NCI-H2196 (cell line): ENCODE results near the gene IRX6.

ENCODE experiments used
- DNase-seq: peaks from one replicate; lab custom pipeline; 2025; ENCODE audit not compliant: unreplicated experiment; lab: John Stamatoyannopoulos, UW

IRX6 gene

DNA sequence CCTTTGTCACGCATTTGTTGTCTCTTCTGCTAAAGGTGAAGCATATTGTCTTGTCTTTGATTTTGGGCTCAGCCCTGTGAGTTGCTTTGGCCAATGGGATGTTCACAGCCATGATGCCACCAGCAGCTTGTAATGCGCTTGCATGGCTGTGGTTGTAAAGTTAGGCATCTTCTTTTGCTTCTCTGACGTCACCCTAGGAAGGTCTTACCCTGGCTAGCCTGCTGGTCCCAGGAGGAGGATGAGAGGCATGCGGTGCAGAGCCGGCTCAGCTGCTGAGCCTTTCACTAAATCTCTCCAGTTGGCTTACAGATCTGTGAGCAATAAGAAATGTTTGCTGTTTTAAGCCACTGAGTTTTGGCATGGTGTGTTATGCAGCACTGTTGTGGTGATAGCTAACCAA, 40.8 kb downstream of the IRX6 start:
- DNase-seq: no peak

DNA sequence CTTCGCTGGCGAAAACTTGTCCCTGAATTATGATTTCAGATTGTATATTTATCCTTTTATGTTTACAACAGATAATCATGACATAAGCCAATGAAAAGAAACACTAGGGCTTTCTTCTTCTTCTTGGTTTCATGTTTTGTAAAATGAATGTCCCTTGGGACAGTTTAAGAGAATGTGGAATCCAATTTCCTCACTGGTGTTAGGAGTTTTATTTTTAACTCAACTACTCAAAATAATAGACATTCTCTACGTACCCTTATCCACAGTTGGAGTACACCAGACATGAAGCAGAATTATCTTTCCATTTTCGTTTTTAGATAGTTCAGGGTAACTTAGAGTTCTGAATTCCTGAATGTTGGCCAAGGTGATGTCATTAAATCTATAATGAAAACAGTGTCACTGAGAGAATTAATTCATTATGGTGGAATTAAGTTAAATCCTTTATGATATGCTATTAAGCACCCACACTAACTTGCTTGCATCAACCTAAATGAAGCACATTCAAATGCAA, 43.4 kb downstream of the IRX6 start:
- no peak for DNase-seq

DNA sequence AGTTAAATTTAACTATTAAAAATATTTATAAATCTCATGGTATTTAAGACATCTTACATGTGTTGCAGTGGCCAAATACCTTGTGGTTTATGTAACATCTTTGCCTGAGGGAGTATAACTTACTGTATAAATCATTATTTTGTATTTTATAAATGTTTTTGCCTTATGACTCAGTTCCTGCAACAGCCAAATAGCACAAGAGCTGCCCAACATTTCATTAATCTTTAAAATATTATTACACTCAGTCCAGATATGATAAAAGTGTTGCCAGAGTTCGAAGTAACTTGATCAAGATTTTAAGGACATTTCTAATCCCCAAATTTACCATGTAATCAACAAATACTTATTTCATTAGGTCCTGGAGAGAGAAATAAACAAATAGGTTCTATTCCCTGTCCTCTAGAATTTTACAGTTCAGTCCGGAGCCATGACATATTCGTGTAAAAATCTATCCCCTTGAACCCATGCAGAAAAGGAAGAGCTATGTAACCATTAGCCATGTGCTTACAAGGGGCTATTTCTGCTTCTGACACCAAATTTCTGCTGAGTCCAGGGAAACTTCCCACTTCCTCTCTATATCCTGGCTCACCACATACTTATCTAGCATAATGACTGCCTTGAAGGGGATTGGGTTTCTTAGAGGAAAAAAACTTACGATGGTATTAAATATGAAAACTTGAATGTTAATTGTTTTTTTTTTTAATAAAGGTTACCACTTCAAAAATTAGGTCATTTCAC, 44.0 kb downstream of the IRX6 start:
- DNase-seq: no peak

DNA sequence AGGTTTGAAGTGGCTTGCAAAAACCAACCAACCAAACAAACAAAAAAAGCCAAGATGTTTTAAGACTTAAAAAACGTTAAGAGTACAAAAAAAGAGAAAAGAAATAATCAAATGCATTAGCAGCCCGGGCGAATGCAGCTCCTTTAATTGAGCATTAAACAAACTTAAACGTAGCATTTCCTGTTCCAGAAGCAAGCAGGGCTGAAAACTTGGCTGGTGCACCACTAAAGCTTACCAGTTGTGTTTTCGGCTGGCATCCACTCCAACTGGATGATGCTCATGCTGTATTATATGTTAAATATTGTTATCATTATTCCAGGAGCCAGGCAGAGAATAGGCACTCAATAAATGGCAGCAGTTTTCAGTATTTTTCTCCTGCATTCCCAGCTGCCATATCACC, 45.1 kb downstream of the IRX6 start:
- DNase-seq: no peak

DNA sequence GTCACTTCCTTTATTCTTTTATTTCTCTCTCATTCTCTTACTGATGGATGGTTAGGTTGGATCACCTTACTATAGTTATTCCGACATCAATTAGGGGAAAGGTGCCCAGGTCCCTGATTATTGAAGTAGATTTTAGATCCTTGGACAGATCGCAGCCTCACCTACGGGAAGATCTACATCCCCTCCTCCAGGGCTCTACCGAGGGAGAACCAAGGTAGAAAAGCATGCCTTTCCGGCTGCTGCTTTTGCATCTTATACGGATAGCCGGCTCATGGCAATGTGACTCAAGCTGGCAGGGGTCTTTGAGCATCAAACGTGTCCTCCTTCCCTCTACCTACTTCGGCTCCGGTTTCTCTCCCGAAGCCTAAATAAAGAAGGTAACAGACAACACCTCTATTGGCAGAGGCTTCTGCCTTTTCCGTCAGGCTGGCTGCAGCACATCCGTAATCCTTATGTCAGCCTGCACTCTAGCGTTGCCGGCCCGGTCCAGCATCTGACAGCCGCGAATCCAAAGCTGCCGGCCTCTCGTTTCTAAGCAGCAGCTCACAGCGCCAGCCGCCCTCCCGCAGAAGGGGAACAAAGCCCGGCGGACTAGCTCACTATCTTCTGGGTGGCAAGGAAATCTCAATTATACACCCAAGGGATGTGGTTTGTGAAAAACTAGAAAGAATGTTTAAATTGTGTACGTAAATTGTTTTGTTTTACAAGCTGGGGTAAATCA, 46.9 kb downstream of the IRX6 start:
- no peak for DNase-seq

DNA sequence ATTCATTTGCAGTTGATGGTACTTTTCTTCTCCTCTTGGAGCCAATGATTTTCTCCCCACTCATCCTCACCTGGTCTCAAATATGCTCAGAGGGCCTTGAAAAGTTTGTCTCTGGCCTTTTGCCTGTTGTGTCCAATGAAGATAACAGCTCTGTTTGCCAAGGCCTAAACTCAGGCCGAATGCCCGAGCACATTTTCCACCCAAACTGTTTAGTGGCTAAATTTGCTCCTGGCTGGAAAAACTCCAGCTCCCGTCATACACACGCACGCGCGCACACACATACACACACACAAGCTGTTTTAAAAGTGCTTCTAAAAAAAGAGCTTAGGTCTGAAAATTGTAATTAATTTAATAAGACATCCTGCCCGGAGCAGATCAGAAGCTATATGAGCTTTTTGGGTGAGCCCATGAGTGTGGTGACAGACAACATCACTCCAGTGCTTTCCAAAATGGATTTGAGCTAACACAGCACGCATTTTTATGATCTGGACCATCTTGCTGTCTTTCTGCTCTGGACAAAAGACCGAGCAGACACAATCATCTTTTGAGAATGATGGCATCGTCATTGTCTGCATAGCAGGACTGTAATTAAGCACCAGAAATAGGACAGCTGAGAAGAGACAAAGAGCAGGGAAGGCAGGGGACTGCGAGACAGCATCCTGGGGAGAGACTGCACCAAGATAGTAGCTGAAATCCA, 48.9 kb downstream of the IRX6 start:
- DNase-seq: no peak

DNA sequence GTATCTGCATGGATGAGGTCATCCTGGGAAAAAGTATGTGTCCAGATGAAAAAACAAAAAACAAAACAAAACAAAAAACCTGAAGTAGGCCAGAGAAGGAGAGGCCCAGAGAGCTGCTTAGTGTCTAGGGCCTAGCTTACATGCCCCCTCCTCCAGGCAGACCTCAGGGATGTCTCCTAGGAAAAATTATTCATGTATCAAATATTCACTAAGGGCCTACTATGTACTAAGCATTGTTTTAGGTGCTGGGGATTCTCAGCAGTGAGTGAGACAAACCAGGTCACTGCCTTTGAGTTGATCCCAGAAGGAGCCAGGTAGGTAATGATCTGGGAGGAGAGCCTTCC, 49.5 kb downstream of the IRX6 start:
- DNase-seq: no peak

DNA sequence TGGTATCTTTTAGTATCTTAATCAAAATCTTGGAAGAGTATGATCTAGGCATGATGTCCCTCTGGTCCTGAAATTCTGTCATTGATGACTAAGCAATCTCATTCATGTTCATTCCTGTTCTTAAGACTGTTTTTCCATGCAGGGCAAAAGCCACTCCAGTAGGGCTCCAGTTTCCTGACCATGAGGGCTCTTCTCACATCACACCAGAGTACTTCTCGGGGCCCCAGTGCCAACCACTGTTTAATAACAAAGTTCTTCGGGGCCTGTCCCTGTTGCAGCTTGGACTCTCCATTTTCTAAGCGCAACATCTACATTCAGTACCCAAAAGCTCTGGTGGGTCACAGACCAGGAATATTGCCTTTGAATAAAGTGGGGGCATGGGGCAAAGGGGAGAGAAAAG, 52.0 kb downstream of the IRX6 start:
- DNase-seq: no peak

DNA sequence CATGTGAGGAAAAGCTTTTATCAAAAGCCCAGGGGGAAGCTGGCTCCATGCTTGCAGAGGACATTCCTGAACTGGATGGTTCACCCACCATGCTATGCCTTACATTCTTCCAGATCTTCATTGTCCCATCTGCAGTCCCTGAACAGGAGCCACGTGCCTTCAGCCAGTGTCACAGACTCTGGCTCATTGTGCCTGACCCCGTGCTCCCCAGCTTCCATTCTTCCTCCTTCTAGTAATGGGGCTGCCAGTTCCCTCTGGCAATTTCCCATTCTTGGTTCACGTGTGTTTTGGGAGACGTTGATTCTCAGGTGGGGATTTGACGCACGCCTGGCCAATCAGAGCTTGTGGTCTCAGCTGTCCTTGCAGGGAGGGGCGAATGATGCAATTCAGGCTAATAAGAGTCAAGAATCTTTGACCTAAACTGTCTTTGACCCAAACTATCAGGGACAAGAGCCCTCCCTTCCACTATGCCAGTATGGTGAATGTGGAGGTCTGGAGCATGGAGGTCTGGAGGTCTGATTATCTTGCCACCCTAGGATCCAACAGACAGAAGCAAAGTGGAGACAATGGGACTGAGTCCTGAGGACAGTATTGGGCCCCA, 52.7 kb downstream of the IRX6 start:
- no peak for DNase-seq

DNA sequence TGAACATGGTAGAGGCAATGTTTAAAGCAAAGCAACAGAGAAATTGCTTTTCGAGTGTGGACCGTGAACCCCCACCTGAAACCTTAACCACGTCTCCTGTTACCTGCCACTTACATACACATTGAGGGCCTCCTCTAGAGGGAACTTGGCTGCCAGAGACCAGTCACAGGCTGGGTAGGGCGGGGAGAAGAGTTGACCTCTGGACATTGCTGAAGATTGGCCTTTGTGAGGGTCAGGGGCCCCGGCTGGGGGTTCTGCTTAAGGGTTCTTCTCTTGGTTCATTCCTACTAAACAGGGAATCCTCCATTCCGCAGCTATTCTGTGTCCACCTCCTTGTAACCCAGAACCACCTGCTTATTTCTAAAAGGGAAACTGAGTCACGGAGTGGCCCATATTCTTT, 53.8 kb downstream of the IRX6 start:
- no peak for DNase-seq

DNA sequence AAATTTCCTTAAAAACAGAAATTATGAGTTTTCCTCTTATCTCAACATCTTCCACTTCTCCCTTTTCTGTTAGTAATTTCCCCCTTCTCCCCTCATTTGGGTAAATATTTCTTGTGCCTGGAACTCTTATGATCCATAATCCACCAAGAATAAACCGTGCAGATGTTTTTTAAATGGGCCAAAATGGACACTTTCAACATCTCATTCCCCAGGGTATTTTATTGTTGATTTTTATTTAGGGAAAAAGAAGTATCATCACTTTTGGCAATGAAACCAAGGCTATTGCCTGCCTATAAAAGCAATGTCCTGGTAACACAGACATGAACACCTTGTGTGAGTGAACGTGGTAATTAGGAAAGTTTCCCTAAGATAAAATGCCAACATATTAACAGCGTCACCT, 54.6 kb downstream of the IRX6 start:
- DNase-seq: no peak

DNA sequence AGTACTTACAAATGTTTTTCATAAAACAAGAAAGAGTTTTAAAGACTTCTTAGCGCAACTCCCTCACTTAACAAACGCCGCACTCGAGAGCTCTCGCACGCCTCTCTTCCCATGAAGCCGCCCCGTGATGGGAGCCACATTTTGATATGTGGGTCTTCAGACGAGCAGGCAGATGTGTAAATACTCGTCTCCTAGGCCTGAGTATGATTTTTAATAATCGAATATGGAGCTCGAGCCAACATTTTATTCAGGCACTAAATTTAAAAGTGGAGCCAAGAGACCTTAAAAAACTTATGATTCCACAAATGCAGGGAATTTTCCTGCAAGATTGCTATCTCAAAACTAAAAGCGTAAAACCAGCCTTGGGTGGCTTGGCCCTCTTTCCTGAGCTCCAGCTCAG, 55.4 kb downstream of the IRX6 start:
- DNase-seq: no peak

DNA sequence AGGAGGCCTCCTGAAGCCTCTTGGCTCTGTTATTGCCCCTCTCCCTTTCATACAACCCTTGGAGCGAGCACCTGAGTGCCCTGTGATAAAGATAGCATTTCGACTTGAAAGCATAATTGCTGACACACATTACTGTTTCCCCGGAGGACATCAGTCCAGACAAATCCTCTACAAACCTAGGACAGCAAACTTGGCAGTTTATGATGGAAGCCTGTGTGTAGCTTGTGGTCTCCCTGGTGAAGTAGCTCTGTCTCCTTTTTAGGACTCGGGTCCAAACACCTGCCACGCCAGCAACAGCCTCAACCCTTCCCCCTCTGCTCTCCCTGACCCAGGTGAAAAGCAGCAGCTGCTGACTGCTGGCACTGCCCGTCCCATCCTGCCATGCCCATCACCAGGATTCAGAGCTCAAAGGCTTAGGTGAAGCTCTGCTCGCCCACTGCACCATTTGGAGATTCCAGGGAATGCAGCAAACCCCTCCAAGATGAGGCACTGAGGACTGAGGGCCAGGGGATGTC, 55.9 kb downstream of the IRX6 start:
- no peak for DNase-seq
